Left lung (tissue), 10 donors: ENCODE data around the gene ZBTB25. TPM values are rescaled to one million over a fixed set of nuclear protein-coding genes. Genes with fewer than 3 reads are reported as not detected.
A peak's percentile ranks its signal among the peaks of the same experiment; 100 is the strongest.

Experiments
- ATAC-seq: fragments of 200-7000 bp; cut with Tn5 transposase; one replicate; pipeline ENCODE4 v1.9.1; 2020; ENCODE audit warnings: moderate library complexity
- DNase-seq, 4 donors: peaks; one replicate each; pipeline ENCODE4 v3.0.0-alpha.2; 2013 to 2020
- H3K27ac ChIP-seq, 2 donors: fragments of 200-600 bp; sonication (generic) in 1 of 2; one replicate each; pipeline versions ENCODE4 v1.5.0 to v1.8.0; 2020 to 2021
- H3K27me3 ChIP-seq, 2 donors: fragments of 200-600 bp; sonication (generic) in 1 of 2; one replicate each; pipeline versions ENCODE4 v1.5.0 to v1.8.0; 2020 to 2021
- H3K36me3 ChIP-seq, 2 donors: fragments of 200-600 bp; sonication (generic) in 1 of 2; one replicate each; pipeline versions ENCODE4 v1.5.0 to v1.8.0; 2020 to 2021
- H3K4me1 ChIP-seq, 2 donors: fragments of 200-600 bp; one replicate each; pipeline ENCODE4 v1.8.0; 2021
- H3K4me3 ChIP-seq, 2 donors: fragments of 200-600 bp; sonication (generic) in 1 of 2; one replicate each; pipeline versions ENCODE4 v1.5.0 to v1.8.0; 2020 to 2021; ENCODE audit warnings: mild to moderate bottlenecking in 1 of 2
- H3K9me3 ChIP-seq, 2 donors: fragments of 200-600 bp; sonication (generic) in 1 of 2; one replicate each; pipeline versions ENCODE4 v1.5.0 to v1.8.0; 2020 to 2021
- CTCF ChIP-seq, 2 donors: fragments of 200-600 bp; sonication (generic) in 1 of 2; IDR thresholded peaks; one replicate each; pipeline versions ENCODE4 v1.5.0 to v1.8.0; 2021; ENCODE audit warnings: antibody characterized with exemption in 2 of 2
- intact Hi-C, 2 donors: fragments of 100-400 bp; cut with DNase I; formaldehyde crosslinking; loops; one replicate each; pipeline versions ENCODE4 v1.11.2 to v1.14.2; 2022
- polyA plus RNA-seq, 6 donors: library from polyadenylated mRNA; unstranded; fragments of 120-200 nt; gene quantifications; one replicate each; pipeline ENCODE4 v1.2.1, GENCODE V29; 2013; ENCODE audit not compliant: insufficient read length in 6 of 6
- total RNA-seq, 2 donors: library from RNA; stranded (reverse); fragmentation: NEBNext Ultra II Directional; extraction: Animal tissue kit (Norgen Biotek cat#: 25700); gene quantifications; one replicate each; pipeline ENCODE4 v1.2.1, GENCODE V29; 2021
- donor health status: DM: no; HTN: yes; CAD: no.
- donor health status: DM: no; HTN: no; CAD: no.

Gene ZBTB25
- total and polyA plus RNA-seq, 8 donors: 10.1 to 18.5 (median 13.7) TPM

GRCh38 chr14:64504310-64504896 lies 765 bp upstream of the ZBTB25 start, which contains the start of gene ZBTB1:
TSS of gene ZBTB1 (plus strand) at chr14:64504770. CDS start at chr14:64521505, 16,735 bp downstream.
- H3K27me3 ChIP-seq: no peaks in the 10 kb centered on the region
- peaks cover 44 to 75% of the 10 kb centered on the region in 2 donors for H3K4me1 ChIP-seq
- TF ChIP-seq CTCF (IDR thresholded peaks at IDR 0.05): no peak
- peak within 1 kb of the TSS; percentile 100 for H3K27ac ChIP-seq
- intact Hi-C loops: no loop called here
- H3K36me3 ChIP-seq: no peaks in the 10 kb centered on the region
- H3K9me3 ChIP-seq: no peaks in the 10 kb centered on the region
- ATAC-seq (peak; percentile 61), DNase-seq (peak; percentile 83 to 97 (median 91))
- peak within 1 kb of the TSS; percentile 86 for H3K4me3 ChIP-seq

DNA sequence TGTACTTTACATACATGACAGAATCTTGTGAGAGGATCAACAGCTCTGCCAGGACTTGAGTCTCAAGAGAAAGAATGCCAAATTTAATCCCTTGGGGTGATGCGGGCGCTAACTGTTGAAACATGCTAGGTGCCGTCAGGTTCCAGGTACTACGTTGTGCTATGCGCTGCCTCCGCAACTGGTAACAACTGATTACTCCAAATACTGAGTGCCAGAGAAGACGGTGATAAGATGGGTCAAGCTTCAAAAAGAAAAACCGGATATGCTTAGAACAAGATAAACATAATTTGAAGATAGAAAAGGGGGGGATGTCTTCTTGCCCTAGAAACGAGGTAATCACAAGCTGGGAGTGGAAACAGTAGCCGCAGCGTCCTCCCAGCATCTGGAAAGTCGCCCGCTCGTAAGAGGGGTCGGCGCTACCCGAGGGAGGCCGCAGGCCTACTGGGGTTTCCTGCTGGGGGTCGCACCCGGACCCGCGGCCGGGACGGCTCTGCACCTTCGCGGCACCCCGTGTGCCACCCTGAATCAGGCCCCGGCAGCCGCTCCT lies 678 bp downstream of the ZBTB25 start:
- H3K27me3 ChIP-seq: no peaks in the 10 kb centered on the region
- DNase-seq (peak in 1 of 4 donors; percentile 42), ATAC-seq (no peak)
- peak overlapping the region; percentile 86 for H3K4me3 ChIP-seq
- peaks cover 0 to 5% of the 10 kb centered on the region in 2 donors for H3K36me3 ChIP-seq
- peak overlapping the region; percentile 100 for H3K27ac ChIP-seq
- intact Hi-C loops: no loop called here
- no peaks in the 10 kb centered on the region for H3K9me3 ChIP-seq
- peaks cover 34 to 63% of the 10 kb centered on the region in 2 donors for H3K4me1 ChIP-seq
- TF ChIP-seq CTCF (IDR thresholded peaks at IDR 0.05): no peak

DNA sequence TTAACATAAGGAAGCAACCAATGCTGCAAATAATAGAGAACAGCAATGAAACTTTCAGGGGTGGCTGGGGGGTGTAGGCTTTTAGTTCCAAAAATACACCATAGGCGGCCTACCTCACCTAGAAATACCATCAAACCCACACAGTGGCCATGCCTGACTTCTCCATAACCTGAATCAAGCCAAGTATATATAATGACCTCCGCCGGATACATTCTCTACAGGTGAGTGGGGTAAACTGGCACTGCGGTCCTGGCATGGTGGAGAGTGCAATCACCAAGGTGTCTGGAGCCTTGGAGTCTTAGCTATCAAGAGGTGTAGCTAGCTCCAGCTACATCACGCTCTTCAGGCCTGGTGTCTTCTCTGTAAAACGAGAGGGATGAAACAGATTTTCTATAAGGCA lies 1.2 kb downstream of the ZBTB25 start:
- Histone ChIP-seq H3K27me3 (no peaks in the 10 kb centered on the region), H3K36me3 (peaks cover 0 to 6% of the 10 kb centered on the region in 2 donors), H3K27ac (peak overlapping the region; percentile 100), H3K4me1 (peaks cover 31 to 58% of the 10 kb centered on the region in 2 donors), H3K4me3 (peak overlapping the region; percentile 86), H3K9me3 (no peaks in the 10 kb centered on the region)
- no peak for DNase-seq
- TF ChIP-seq CTCF (IDR thresholded peaks at IDR 0.05): no peak
- intact Hi-C loops: no loop called here
- ATAC-seq: no peak

GRCh38 chr14:64501411-64502171 lies 2.0 kb downstream of the ZBTB25 start:
- Histone ChIP-seq H3K9me3 (no peaks in the 10 kb centered on the region), H3K27ac (peak overlapping the region; percentile 100), H3K4me3 (peak overlapping the region in 1 of 2 donors; percentile 86), H3K4me1 (peaks cover 28 to 49% of the 10 kb centered on the region in 2 donors), H3K36me3 (peaks cover 0 to 6% of the 10 kb centered on the region in 2 donors), H3K27me3 (no peaks in the 10 kb centered on the region)
- ATAC-seq (peak; percentile 3), DNase-seq (peak in 1 of 4 donors; percentile 53)
- no peak for TF ChIP-seq CTCF (IDR thresholded peaks at IDR 0.05)
- intact Hi-C loops: no loop called here

DNA sequence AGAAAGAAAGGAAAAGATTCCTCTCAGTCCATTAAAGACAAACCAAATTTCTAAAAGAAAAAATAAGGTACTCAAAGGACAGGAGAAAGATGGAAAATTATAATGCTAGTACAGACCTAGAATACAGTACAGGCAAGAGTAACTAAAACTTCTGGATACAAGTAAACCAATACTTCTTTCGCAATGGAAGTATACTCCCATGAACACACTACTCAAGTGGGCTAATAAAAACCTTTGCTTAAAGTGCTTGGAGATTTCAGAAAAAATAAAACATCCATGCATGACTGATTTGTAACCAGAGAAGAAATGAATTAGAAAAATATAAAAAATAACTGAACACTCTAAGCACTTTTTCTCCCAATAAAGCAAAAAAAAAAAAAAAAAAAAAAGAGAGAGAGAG lies 3.5 kb downstream of the ZBTB25 start:
- Histone ChIP-seq H3K4me1 (peaks cover 19 to 38% of the 10 kb centered on the region in 2 donors), H3K27ac (no peak overlapping the region)
- intact Hi-C loops: no loop called here

More for the DNA sequence above, 3.5 kb downstream of the ZBTB25 start:
- Histone ChIP-seq H3K9me3 (no peaks in the 10 kb centered on the region), H3K4me3 (no peak overlapping the region), H3K36me3 (peaks cover 0 to 6% of the 10 kb centered on the region in 2 donors), H3K27me3 (no peaks in the 10 kb centered on the region)
- no peak for TF ChIP-seq CTCF (IDR thresholded peaks at IDR 0.05)
- DNase-seq (no peak), ATAC-seq (no peak)
